HG03432 (cell line): ENCODE data around the gene TP73.

Experiments
- ATAC-seq: cut with Tn5 transposase; IDR thresholded peaks from one replicate; pipeline ENCODE4 v1.9.1; 2021; ENCODE audit warnings: mild to moderate bottlenecking, moderate library complexity; ENCODE audit not compliant: unreplicated experiment

The TP73 gene

GRCh38 chr1:3670823-3671265, 18.5 kb downstream of the TP73 start:
- ATAC-seq: no peak

GRCh38 chr1:3671371-3672180, 19.3 kb downstream of the TP73 start:
- no peak for ATAC-seq

GRCh38 chr1:3672231-3672970, 20.1 kb downstream of the TP73 start:
- no peak for ATAC-seq

GRCh38 chr1:3672971-3673361, 20.6 kb downstream of the TP73 start:
- ATAC-seq: no peak

- ATAC-seq: no peak
Measured at GRCh38 chr1:3673381-3674099, 21.2 kb downstream of the TP73 start.

GRCh38 chr1:3674100-3675094, 22.1 kb downstream of the TP73 start:
- no peak for ATAC-seq

- ATAC-seq: no peak
Measured at GRCh38 chr1:3675436-3675835, 23.1 kb downstream of the TP73 start.

GRCh38 chr1:3676581-3677470, 24.5 kb downstream of the TP73 start:
- ATAC-seq: peak; percentile 70

- ATAC-seq: peak; percentile 5
Measured at GRCh38 chr1:3677484-3677883, 25.2 kb downstream of the TP73 start.

GRCh38 chr1:3678361-3679097, 26.2 kb downstream of the TP73 start:
- ATAC-seq: no peak

GRCh38 chr1:3679098-3679555, 26.8 kb downstream of the TP73 start:
- no peak for ATAC-seq

GRCh38 chr1:3679799-3680453, 27.6 kb downstream of the TP73 start:
- no peak for ATAC-seq

- no peak for ATAC-seq
Measured at GRCh38 chr1:3680488-3681230, 28.3 kb downstream of the TP73 start.

- no peak for ATAC-seq
Measured at GRCh38 chr1:3681231-3681897, 29.0 kb downstream of the TP73 start.

GRCh38 chr1:3681898-3682806, 29.8 kb downstream of the TP73 start:
- ATAC-seq: no peak

GRCh38 chr1:3683197-3683596, 30.9 kb downstream of the TP73 start:
- no peak for ATAC-seq
